ENCODE measurements around the gene FKBP5.
"Not testable (repeated sequence)": the region's sequence is repeated elsewhere in the genome, so short reads cannot be mapped to it uniquely, and the experiment has no call there.

FKBP5 gene

DNA sequence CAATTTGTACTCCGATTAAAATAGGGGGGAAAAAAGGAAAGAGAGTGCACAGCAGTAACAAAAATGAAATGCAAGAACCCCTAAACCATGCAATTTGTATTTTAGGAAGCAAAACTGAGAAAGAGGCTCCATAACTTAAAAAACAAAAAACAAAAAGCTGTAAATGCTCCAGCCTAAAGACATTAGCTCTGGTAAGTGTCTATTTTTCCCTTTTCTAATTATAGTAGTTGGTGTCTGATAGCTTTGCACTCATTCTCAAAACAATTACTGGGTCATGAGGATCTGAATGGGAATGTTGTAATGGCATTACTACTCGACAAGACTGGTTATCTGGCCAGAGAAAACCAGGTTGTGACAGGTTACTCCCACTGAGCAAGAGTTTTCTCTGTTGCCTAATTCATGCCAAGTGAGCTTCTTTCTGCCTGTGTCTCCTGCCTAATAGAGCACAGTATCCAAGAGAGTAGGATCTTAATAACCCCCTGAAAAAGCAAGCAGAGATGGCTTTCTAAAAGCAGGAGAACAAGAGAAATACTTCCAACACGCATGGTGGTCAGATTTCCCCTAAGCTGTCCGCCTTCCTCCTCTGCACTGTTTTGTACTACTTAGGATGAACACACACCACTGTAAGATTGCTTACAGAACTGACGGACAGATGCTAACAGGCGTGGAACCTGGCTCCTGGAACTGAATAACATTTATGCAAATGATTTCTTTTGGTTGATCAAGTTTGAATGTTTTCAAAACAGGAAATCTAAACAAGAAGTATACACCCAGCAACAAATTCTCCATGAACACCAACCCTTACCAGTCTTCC, 86.4 kb downstream of the FKBP5 start:
- TF ChIP-seq, protein P1, sequence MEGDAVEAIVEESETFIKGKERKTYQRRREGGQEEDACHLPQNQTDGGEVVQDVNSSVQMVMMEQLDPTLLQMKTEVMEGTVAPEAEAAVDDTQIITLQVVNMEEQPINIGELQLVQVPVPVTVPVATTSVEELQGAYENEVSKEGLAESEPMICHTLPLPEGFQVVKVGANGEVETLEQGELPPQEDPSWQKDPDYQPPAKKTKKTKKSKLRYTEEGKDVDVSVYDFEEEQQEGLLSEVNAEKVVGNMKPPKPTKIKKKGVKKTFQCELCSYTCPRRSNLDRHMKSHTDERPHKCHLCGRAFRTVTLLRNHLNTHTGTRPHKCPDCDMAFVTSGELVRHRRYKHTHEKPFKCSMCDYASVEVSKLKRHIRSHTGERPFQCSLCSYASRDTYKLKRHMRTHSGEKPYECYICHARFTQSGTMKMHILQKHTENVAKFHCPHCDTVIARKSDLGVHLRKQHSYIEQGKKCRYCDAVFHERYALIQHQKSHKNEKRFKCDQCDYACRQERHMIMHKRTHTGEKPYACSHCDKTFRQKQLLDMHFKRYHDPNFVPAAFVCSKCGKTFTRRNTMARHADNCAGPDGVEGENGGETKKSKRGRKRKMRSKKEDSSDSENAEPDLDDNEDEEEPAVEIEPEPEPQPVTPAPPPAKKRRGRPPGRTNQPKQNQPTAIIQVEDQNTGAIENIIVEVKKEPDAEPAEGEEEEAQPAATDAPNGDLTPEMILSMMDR (conservative IDR thresholded peaks at IDR 0.05; ENCODE audit: low read depth, low read length): no peak
- peak; percentile 82 for DNase-seq (ENCODE audit: low read depth)
- H3K4me3 ChIP-seq (ENCODE audit: low read depth, low read length): no peak overlapping the region

DNA sequence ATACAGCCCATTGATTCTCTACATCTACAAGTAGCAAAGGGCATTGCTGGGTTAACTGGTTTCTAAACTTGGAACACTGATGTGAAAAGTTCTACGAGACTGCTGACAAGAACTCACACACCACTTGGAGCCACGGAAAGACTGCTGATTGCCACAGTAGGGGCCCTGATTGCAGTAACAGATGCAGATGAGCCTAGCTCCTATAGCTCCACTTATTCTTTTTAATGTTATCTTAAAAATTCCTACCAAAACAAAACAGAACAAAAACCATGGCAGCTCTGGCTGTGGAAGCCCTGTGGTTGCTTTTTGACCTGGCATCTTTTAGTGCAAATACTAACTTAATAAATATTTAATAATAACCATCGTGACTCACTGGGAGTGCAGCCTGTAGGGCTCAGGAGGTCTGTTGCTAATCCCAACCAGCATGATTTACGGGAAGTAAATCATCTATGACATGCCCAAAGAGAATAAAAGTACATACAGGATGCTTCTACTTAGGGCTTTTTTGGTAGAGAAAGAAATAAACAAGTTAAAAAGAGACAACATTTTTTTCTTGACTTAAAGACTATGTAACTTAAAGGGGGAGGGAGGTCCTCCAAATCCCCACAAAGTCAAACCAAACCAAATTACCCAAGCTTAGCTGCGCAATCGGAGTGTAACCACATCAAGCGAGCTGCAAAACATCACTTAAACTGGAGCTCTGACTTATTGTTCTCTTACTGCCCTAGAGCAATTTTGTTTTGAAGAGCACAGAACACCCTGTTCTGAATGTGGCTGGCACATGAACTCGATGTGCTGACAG, 87.2 kb downstream of the FKBP5 start:
- H3K4me3 ChIP-seq (ENCODE audit: low read depth, low read length): no peak overlapping the region
- TF ChIP-seq, protein P1 (conservative IDR thresholded peaks at IDR 0.05; ENCODE audit: low read depth, low read length): no peak
- DNase-seq (ENCODE audit: low read depth): peak; percentile 98

DNA sequence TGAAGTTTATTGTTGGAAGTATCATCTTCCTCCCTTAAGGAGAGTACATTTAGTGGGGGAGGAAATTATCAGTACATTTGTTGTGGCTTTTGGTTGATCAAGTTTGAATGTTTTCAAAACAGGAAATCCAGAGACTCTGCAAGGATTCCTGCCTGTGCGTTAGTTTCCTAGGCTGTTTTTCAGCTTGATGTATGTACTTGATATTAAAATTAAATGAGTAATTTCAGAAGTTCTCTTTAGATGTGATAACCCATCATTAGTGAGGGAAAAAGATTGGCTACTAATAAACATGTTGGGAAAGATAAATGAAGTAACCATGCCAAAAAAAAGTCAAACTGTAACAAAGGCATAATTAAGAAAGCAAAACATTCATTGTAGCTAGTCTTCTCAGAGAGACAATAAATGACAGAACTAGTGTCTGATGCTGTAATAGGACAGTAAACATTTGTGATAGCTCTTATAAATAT, 88.0 kb downstream of the FKBP5 start:
- DNase-seq (ENCODE audit: low read depth): peak; percentile 58
- H3K4me3 ChIP-seq (ENCODE audit: low read depth, low read length): no peak overlapping the region

DNA sequence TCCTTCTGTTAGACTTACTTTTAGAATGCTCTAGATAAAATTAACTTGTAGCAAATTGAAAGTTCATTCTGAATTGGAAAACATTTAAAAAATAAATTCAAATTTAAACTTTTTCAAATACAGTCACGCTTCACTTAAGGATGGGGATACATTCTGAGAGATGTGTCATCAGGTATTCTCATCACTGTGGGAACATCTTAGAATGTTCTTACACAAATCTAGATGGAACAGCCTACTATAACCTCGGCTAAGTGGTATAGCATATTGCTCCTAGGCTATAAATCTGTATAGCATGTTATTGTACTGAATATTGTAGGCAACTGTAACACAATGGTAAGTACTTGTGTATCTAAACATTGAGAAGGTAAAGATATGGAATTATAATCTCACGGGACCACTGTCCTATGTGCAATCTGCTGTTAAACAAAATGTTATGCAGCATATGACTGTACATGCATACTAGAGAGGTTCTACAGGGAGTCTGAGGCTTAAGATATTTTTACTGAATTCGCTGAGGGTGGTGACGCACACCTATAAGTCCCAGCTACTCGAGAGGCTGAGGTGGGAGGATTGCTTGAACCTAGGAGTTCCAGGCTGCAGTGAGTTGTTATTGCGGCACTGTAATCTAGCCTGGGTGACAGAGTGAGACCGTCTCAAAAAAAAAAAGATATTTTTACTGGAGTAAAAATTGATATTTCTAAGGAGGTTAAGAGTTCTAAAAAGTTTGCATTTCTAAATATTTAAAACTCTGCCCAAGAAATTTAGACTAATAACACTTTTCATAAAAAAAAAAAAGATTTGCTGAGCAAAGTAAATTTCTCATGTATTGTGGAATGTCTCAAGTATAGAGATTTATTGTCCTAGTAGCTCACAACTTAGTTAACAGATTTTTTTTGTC, 88.7 kb downstream of the FKBP5 start:
- peak; percentile 58 for DNase-seq (ENCODE audit: low read depth)
- TF ChIP-seq, protein P1 (conservative IDR thresholded peaks at IDR 0.05; ENCODE audit: low read depth, low read length): no peak
- no peak overlapping the region for H3K4me3 ChIP-seq (ENCODE audit: low read depth, low read length)

More for the DNA sequence above, 88.0 kb downstream of the FKBP5 start:
- TF ChIP-seq, protein P1 (conservative IDR thresholded peaks at IDR 0.05; ENCODE audit: low read depth, low read length): no peak

DNA sequence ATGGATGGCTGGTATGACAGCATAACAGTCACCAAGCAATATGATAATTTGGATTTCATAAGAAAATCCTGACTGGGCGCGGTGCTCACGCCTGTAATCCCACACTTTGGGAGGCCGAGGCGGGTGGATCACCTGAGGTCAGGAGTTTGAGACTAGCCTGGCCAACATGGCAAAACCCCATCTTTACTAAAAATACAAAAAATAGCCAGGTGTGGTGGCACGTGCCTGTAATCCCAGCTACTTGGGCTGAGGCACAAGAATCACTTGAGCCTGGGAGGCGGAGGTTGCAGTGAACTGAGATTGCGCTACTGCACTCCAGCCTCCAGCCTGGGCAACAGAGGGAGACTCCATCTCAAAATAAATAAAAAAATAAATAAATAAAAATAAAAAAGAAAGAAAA, 90.1 kb downstream of the FKBP5 start:
- not testable (repeated sequence) for H3K4me3 ChIP-seq (ENCODE audit: low read depth, low read length); DNase-seq (ENCODE audit: low read depth)

DNA sequence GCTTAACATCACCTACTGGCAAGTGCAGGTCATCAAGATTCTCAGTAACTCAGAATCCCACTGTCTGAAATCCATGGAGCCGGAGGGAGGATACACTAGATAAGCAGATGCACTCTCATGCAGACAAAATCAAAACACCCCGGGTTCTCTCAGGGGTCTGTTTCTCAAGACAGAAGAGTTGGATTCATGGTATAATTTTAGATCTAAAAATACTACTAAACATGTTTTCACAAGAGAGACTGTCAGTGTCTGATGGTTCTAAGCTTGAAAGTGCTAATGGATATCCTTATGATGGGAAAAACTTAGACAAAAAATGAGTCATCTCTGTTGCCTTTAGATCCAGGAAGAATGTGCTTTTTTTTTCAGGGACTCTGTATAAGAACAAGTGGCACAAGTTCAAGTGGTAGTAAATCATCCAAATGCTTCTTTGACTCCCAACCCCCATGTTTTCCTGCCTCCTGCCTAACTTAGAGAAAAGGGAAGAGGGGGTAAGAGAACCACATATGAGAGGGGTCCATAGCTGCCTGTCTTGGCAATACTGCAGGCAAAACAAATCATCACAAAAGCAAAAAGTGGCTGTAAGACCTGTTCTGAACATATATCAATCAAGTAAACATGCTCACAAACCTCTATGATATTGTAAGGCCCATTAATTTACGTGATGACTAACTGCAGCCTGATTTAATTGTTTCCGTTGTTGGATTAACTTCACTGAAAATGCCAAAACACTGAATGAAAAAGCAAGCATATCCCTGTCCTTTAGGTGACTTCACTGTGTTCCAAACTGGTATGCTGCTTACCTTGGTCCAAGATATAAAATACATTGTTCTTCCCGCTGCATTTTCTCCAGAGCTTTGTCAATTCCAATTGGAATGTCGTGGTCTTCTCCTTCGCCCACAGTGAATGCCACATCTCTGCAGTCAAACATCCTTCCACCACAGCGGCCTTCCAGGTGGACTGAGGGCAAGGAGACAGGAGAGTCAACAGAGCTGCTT, 92.0 kb downstream of the FKBP5 start:
- H3K4me3 ChIP-seq (ENCODE audit: low read depth, low read length): no peak overlapping the region
- DNase-seq (ENCODE audit: low read depth): peak; percentile 89
- TF ChIP-seq, protein P1 (conservative IDR thresholded peaks at IDR 0.05; ENCODE audit: low read depth, low read length): no peak
